HFFc6 (cell line): Measurements from ENCODE around the gene ZNF112. TPM values are rescaled to one million over a fixed set of nuclear protein-coding genes. Genes with fewer than 3 reads are reported as not detected.
"Not testable (repeated sequence)": the region's sequence is repeated elsewhere in the genome, so short reads cannot be mapped to it uniquely, and the experiment has no call there.

Source experiments
- DNase-seq: peaks from one replicate; pipeline ENCODE4 v3.0.0-alpha.2; 2018
- H3K27ac Mint-ChIP-seq: 2 replicates; pipeline ENCODE4 v1.8.0; 2020; ENCODE audit warnings: mild to moderate bottlenecking, mixed read lengths
- H3K27me3 Mint-ChIP-seq: 2 replicates; pipeline ENCODE4 v1.8.0; 2021; ENCODE audit warnings: mild to moderate bottlenecking, moderate library complexity, mixed read lengths; ENCODE audit not compliant: insufficient read depth
- H3K36me3 Mint-ChIP-seq: 2 replicates; pipeline ENCODE4 v1.8.0; 2021; ENCODE audit warnings: low read depth, mixed read lengths
- H3K4me1 Mint-ChIP-seq: 2 replicates; pipeline ENCODE4 v1.8.0; 2020; ENCODE audit warnings: low read depth, mixed read lengths
- H3K4me3 Mint-ChIP-seq: 2 replicates; pipeline ENCODE4 v1.8.0; 2020; ENCODE audit warnings: mild to moderate bottlenecking, moderate library complexity, mixed read lengths
- H3K9me3 Mint-ChIP-seq: 2 replicates; pipeline ENCODE4 v1.8.0; 2020; ENCODE audit warnings: mild to moderate bottlenecking, mixed read lengths
- total RNA-seq, 6 experiments: library from RNA; stranded (reverse); fragmentation: NEBNext Ultra II Directional; extraction: Animal tissue kit (Norgen Biotek cat#: 25700); gene quantifications; 2 replicates in 1 of 6; 3 replicates in 5 of 6; pipeline ENCODE4 v1.2.3, GENCODE V29; 2021
- TF ChIP-seq, protein P1 (sequence below): fragments of 200-600 bp; sonication (generic); IDR thresholded peaks from 2 replicates; pipeline ENCODE4 v1.5.0; 2021; ENCODE audit warnings: antibody characterized with exemption, mild to moderate bottlenecking

ZNF112 gene
- total RNA-seq, 6 experiments from 2014 or later = 2.4 to 4.5 (median 3.1) TPM

DNA sequence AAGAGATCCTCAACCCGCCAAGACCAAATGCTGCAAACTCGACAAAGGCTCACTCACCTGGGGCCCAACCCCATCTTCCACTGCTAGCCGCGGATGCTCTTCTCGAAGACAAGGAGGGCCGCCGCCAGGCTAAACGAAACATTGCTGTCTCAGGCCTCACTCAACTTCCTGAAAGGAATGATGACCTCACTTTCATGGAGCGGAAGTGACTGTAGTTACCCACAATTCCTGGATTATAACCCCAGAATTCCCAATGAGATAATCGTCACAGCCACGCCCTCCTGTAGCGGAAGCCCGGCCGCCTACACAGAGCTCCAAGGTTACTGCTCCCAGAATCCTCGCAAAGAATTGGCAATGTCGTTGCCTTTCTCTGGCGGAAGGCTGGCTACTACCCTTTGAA lies 10.5 kb upstream of the ZNF112 start:
- no peaks in the 10 kb centered on the region; the same call in 1 of the 2 replicates for H3K4me1 Mint-ChIP-seq
- peaks cover 2% of the 10 kb centered on the region for H3K27me3 Mint-ChIP-seq
- no peaks in the 10 kb centered on the region; the same call in 1 of the 2 replicates for H3K9me3 Mint-ChIP-seq

DNA sequence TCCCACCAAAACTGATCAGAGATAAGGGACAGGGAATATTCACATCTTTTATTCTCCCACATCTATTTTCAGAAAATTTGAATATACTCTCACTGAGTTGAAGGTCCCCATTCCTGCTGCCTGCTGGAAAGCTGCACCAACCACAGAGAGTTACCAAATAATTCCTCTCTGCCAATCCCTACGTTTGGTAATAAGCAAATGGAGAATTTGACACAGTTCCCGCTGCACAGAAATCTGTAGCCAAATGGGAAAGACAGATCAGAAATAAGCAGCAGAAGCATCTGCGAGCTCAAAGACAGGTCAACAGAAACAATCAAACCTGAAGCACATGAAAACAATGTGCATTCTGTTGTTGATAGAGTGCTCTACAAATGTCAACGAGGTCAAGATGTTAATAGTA lies 9.9 kb downstream of the ZNF112 start:
- DNase-seq = no peak
- TF ChIP-seq, protein P1, sequence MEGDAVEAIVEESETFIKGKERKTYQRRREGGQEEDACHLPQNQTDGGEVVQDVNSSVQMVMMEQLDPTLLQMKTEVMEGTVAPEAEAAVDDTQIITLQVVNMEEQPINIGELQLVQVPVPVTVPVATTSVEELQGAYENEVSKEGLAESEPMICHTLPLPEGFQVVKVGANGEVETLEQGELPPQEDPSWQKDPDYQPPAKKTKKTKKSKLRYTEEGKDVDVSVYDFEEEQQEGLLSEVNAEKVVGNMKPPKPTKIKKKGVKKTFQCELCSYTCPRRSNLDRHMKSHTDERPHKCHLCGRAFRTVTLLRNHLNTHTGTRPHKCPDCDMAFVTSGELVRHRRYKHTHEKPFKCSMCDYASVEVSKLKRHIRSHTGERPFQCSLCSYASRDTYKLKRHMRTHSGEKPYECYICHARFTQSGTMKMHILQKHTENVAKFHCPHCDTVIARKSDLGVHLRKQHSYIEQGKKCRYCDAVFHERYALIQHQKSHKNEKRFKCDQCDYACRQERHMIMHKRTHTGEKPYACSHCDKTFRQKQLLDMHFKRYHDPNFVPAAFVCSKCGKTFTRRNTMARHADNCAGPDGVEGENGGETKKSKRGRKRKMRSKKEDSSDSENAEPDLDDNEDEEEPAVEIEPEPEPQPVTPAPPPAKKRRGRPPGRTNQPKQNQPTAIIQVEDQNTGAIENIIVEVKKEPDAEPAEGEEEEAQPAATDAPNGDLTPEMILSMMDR = no peak
- Mint-ChIP-seq H3K4me3 (no peak overlapping the region), H3K36me3 (peaks cover 54% of the 10 kb centered on the region), H3K27me3 (no peaks in the 10 kb centered on the region), H3K9me3 (peaks cover 24% of the 10 kb centered on the region), H3K27ac (no peak overlapping the region), H3K4me1 (no peaks in the 10 kb centered on the region)

More for the DNA sequence above, 10.5 kb upstream of the ZNF112 start:
- TF ChIP-seq, protein P1 = no peak
- no peak for DNase-seq
- Mint-ChIP-seq H3K27ac (no peak overlapping the region), H3K36me3 (no peaks in the 10 kb centered on the region), H3K4me3 (no peak overlapping the region)

DNA sequence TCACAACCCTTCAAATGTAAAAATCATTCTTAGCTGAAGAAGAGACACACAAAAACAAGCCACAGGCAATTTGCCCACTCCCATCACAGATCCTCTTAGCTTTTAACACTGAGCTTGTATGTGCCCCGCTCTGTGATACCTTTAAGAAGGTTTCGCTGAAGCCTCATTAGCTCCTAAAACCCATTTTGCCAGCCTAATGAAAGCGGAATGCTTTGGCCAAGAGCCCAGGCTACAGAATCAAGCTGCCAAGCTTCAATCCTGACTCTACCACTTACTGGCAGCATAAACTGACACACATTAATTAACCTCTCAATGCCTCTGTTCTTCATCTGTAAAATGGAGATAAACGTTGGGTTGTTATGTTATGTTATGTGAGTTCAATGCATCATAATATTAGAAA lies 10.5 kb downstream of the ZNF112 start:
- TF ChIP-seq, protein P1 = no peak
- H3K27ac Mint-ChIP-seq = no peak overlapping the region
- peaks cover 24% of the 10 kb centered on the region for H3K9me3 Mint-ChIP-seq
- H3K36me3 Mint-ChIP-seq = peaks cover 55% of the 10 kb centered on the region
- H3K4me3 Mint-ChIP-seq = no peak overlapping the region
- no peak for DNase-seq
- no peaks in the 10 kb centered on the region for H3K4me1 Mint-ChIP-seq
- H3K27me3 Mint-ChIP-seq = no peaks in the 10 kb centered on the region

DNA sequence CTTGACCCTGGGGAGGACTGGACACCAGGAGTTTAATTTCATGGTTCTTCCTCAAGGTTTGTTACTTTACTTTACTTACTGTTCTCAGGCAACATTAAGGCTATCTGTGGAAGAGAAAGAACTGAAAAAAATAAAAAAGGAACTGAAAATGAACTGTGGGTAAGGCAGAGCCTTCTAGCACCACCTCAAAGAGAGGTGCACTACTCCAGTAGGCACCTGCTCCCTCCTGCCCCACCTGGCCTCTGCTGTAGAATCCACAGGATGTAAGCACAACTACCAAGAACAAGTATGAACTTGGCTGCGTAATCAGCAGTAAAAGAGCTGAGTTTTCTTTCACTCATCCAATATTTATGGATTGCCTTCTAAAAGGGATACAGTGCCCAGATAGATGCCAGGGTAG lies 12.2 kb downstream of the ZNF112 start:
- H3K4me1 Mint-ChIP-seq = no peaks in the 10 kb centered on the region
- no peak for DNase-seq
- no peak overlapping the region for H3K27ac Mint-ChIP-seq
- TF ChIP-seq, protein P1 = no peak
- no peaks in the 10 kb centered on the region for H3K27me3 Mint-ChIP-seq
- peaks cover 12% of the 10 kb centered on the region for H3K9me3 Mint-ChIP-seq
- peaks cover 53% of the 10 kb centered on the region for H3K36me3 Mint-ChIP-seq
- no peak overlapping the region for H3K4me3 Mint-ChIP-seq

DNA sequence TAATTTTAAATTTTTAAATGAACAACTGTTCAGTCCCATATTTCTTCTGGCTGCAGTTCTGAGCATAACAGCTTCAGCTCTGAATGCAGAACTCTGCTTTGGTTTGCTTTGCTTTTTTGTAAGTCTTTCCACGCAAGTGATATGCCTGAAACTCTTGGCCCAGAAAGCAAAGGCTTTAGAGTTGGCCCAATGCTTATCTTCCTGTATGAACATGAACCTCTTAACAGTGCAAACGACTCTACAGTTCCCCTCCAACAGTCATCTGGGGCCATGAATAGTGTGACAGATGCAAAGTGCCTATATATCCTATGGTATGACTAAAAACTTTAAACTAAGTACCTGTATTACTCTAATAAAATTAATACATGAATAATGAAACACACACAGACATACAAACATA lies 14.7 kb downstream of the ZNF112 start:
- H3K27ac Mint-ChIP-seq = no peak overlapping the region
- TF ChIP-seq, protein P1 = no peak
- no peaks in the 10 kb centered on the region for H3K27me3 Mint-ChIP-seq
- DNase-seq = no peak
- H3K4me3 Mint-ChIP-seq = no peak overlapping the region
- no peaks in the 10 kb centered on the region for H3K9me3 Mint-ChIP-seq
- peaks cover 66% of the 10 kb centered on the region for H3K36me3 Mint-ChIP-seq
- H3K4me1 Mint-ChIP-seq = no peaks in the 10 kb centered on the region

DNA sequence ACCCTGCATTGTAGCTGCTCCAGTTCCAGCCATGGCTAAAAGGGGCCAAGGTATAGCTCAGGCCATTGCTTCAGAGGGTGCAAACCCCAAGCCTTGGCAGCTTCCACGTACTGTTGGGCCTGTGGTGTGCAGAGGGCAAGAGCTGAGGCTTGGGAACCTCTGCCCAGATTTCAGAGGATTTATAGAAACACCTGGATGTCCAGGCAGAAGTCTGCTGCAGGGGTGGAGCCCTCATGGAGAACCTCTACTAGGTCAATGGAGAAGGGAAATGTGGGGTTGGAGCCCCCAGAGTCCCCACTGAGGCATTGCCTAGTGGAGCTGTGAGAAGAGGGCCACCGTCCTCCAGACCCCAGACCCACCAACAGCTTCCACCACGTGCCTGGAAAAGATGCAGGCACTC lies 21.8 kb downstream of the ZNF112 start:
- not testable (repeated sequence) for DNase-seq, H3K4me3 Mint-ChIP-seq, H3K27ac Mint-ChIP-seq, H3K4me1 Mint-ChIP-seq, H3K27me3 Mint-ChIP-seq
- Mint-ChIP-seq H3K9me3 (peaks cover 38% of the 10 kb centered on the region), H3K36me3 (peaks cover 95% of the 10 kb centered on the region)
